ENCODE data around the gene LYZL2.
"Not testable (repeated sequence)": the region's sequence is repeated elsewhere in the genome, so short reads cannot be mapped to it uniquely, and the experiment has no call there.

LYZL2 gene

GRCh38 chr10:30639946-30640786, 10.6 kb upstream of the LYZL2 start:
- in situ Hi-C loops (cut with HindIII; ENCODE audit: low sequenced_read_pairs) = no loop called here

- in situ Hi-C loops (cut with HindIII; ENCODE audit: low sequenced_read_pairs) = no loop called here
Observed at GRCh38 chr10:30637881-30638467, 8.4 kb upstream of the LYZL2 start.

GRCh38 chr10:30631188-30631587, 1.6 kb upstream of the LYZL2 start:
- in situ Hi-C loops (cut with HindIII; ENCODE audit: low sequenced_read_pairs) = no loop called here

GRCh38 chr10:30630571-30630970, 1.0 kb upstream of the LYZL2 start:
- in situ Hi-C loops (cut with HindIII; ENCODE audit: low sequenced_read_pairs) = no loop called here

- in situ Hi-C loops (cut with HindIII; ENCODE audit: low sequenced_read_pairs) = not testable (repeated sequence)
Observed at GRCh38 chr10:30628576-30628975, 977 bp downstream of the LYZL2 start.

GRCh38 chr10:30626837-30627236, 2.7 kb downstream of the LYZL2 start:
- in situ Hi-C loops (cut with HindIII; ENCODE audit: low sequenced_read_pairs) = not testable (repeated sequence)

GRCh38 chr10:30626196-30626595, 3.4 kb downstream of the LYZL2 start:
- in situ Hi-C loops (cut with HindIII; ENCODE audit: low sequenced_read_pairs) = not testable (repeated sequence)

- in situ Hi-C loops (cut with HindIII; ENCODE audit: low sequenced_read_pairs) = no loop called here
Observed at GRCh38 chr10:30625080-30625479, 4.5 kb downstream of the LYZL2 start.

GRCh38 chr10:30619966-30620365, 9.6 kb downstream of the LYZL2 start:
- in situ Hi-C loops (cut with HindIII; ENCODE audit: low sequenced_read_pairs) = no loop called here

GRCh38 chr10:30617070-30617469, 12.5 kb downstream of the LYZL2 start:
- in situ Hi-C loops (cut with HindIII; ENCODE audit: low sequenced_read_pairs) = no loop called here

- in situ Hi-C loops (cut with HindIII; ENCODE audit: low sequenced_read_pairs) = not testable (repeated sequence)
Observed at GRCh38 chr10:30611041-30611440, 18.5 kb downstream of the LYZL2 start.

- in situ Hi-C loops (cut with HindIII; ENCODE audit: low sequenced_read_pairs) = no loop called here
Observed at GRCh38 chr10:30607814-30608213, 21.7 kb downstream of the LYZL2 start.

GRCh38 chr10:30606313-30606712, 23.2 kb downstream of the LYZL2 start:
- in situ Hi-C loops (cut with HindIII; ENCODE audit: low sequenced_read_pairs) = no loop called here

- in situ Hi-C loops (cut with HindIII; ENCODE audit: low sequenced_read_pairs) = not testable (repeated sequence)
Observed at GRCh38 chr10:30605341-30606121, 24.0 kb downstream of the LYZL2 start.

- in situ Hi-C loops (cut with HindIII; ENCODE audit: low sequenced_read_pairs) = no loop called here
Observed at GRCh38 chr10:30603589-30603988, 26.0 kb downstream of the LYZL2 start.

GRCh38 chr10:30602747-30603146, 26.8 kb downstream of the LYZL2 start:
- in situ Hi-C loops (cut with HindIII; ENCODE audit: low sequenced_read_pairs) = no loop called here

GRCh38 chr10:30600005-30600404, 29.5 kb downstream of the LYZL2 start:
- in situ Hi-C loops (cut with HindIII; ENCODE audit: low sequenced_read_pairs) = no loop called here

- in situ Hi-C loops (cut with HindIII; ENCODE audit: low sequenced_read_pairs) = no loop called here
Observed at GRCh38 chr10:30598105-30598776, 31.3 kb downstream of the LYZL2 start.

- in situ Hi-C loops (cut with HindIII; ENCODE audit: low sequenced_read_pairs) = not testable (repeated sequence)
Observed at GRCh38 chr10:30597433-30597824, 32.1 kb downstream of the LYZL2 start.

GRCh38 chr10:30596493-30597432, 32.8 kb downstream of the LYZL2 start:
- in situ Hi-C loops (cut with HindIII; ENCODE audit: low sequenced_read_pairs) = not testable (repeated sequence)

Measured in DLD1 (cell line).